Activated CD4-positive, alpha-beta T cell treated with anti-CD3 and anti-CD28 coated beads, Interleukin-2, amount 50 U/mL, for 24 hours (primary cell): ENCODE results near the gene SCYL1.
A peak's percentile ranks its signal among the peaks of the same experiment; 100 is the strongest.

Source experiments
- DNase-seq, 2 donors: peaks; one replicate each; pipeline ENCODE4 v3.0.0-alpha.2; 2020; ENCODE audit warnings: low read depth in 1 of 2, low spot score in 1 of 2

SCYL1 gene

DNA sequence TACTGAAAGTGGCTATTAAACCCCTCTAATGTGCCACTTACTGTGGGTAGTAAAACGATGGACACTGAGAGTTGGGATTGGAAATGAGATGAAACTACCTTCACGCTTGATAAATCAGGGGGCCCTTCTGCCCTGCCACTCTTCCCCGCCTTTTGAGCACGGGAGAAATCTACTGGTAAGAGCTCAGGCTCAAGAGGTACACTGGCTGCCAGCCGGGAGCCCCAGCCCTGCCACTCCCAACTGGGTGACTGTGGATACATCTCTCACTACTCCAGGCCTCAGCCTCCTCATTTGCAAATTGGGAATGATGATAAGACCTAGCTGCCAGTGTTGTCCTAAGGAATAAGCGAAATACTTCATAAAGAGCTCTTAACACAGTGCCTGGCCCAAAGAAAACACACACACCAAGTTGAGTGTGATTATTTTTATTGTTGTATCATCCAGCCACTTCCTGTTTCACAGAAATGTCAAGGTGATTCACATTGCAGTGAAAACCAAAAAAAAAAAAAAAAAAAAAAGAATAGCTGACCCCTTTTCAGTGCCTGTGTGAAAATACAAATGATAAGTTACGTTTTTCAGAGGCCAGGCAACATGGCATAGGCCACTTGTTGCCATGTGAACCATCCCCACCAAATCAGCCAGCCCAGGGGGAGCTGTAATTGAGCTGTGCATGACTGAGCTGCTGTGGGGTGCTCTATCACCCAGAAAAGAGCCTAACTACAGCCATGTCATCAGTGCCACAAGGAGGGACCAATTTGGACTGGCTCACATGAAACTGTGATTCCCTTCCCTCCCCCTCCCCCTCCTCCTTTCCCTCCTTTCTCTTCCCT is 41.0 kb downstream of the SCYL1 start:
- no peak for DNase-seq

DNA sequence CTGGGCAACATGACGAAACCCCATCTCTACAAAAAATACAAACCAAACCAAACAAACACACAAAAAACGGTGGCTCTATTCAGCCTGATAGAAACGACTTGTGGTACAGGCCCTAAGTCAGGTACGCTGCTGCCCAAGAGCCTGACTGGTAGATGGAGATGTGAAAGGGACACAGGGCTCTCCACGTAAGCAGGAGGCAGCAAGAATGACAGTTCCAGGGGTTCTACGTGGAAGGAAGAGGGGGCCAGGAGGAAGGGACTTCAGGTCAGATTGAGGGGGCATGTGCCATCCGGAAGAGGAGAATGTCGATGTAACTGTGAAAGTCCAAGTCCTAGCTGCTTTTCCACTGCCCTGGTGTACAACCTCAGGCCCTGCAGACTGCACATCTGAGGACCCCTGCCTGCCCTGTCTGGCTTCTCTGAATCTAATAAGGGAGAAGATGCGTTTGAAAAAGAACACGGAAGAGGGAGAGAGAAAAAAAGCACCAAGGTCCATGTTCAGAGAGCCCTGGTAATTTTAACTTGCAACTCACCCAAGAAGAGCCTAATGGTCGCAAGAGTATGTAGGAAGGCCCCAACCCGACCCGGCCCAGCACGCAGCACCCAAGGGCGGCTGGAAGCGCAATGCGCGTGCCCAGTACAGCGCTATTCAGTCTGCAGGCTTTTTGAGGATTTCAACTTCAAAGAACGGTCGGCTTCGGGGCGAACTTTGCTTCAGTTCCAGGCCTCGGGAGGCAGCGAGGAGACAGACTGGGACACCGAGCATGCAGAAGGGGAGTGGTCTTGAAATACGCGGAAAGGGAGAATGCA is 44.5 kb downstream of the SCYL1 start:
- peak in 1 of 2 donors; percentile 57 for DNase-seq

DNA sequence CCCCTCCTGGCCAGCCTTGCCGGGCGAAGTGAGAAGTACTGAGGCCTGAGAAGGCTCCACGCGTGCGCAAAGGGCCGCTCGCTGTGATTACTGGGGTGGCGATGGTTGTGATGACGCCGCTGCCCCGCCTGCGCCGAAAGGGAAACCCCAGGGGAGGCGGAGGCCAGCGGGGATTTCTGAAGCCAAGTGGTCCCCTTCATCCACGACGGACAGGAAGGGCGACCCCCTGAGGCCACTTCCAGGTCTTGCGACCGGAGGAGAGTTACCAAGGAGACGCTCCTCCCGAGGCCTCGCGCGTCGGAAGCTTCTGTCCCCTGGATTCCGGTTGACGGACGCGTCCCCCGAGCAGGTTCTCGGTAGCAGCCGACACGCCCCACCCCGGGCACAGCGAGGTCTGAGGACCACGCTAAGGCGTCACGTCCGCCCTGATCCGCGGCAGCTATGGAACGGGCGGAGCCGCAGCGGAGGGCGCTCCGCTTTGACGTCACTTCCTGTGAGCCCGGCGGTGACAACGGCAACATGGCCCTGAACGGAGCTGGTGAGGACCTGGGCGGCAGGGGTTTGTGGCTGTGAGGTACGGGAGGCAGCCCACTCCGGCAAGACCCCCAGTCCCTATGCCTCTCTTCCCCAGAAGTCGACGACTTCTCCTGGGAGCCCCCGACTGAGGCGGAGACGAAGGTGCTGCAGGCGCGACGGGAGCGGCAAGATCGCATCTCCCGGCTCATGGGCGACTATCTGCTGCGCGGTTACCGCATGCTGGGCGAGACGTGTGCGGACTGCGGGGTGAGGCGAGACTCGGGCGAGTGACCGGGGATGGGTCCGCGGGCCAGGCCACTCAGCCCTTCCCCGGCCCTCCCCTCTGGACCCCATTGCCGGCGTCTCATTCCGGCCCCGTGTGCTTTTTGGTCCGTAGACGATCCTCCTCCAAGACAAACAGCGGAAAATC is 45.4 kb downstream of the SCYL1 start, which contains the start of gene ZNRD2:
Gene ZNRD2 (plus strand): TSS at position 505 of the 946 bp plus-strand sequence. CDS start 15 bp downstream, at position 520.
- peak; percentile 95 to 97 for DNase-seq

DNA sequence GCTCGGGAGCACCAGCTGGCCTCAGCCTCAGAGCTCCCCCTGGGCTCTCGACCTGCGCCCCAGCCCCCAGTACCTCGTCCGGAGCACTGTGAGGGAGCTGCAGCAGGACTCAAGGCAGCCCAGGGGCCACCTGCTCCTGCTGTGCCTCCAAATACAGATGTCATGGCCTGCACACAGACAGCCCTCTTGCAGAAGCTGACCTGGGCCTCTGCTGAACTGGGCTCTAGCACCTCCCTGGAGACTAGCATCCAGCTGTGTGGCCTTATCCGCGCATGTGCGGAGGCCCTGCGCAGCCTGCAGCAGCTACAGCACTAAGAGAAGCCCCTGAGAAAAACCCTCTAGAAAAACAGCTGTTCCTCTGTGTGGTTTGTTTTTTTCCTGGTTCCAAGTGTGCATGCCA is 46.5 kb downstream of the SCYL1 start:
- no peak for DNase-seq

DNA sequence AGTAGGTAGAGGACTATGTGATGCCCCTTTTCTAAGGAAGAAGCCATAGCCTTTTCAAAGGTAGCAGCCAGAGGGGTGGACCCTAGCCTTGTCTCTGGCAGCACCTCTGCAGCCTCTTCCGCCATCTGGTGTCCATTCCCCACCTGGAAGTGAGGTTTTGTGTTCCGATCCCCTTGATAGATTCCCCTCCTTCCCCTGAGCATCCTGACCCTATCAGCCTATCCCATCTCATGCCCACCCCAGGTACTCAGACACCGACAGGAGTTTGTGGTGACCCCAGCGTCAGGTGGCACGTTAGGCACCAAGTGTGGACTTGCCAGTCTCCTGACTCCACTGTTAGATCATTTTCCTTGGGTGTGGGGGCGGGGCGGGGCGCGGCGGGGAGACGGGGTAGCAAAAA is 47.1 kb downstream of the SCYL1 start:
- no peak for DNase-seq

DNA sequence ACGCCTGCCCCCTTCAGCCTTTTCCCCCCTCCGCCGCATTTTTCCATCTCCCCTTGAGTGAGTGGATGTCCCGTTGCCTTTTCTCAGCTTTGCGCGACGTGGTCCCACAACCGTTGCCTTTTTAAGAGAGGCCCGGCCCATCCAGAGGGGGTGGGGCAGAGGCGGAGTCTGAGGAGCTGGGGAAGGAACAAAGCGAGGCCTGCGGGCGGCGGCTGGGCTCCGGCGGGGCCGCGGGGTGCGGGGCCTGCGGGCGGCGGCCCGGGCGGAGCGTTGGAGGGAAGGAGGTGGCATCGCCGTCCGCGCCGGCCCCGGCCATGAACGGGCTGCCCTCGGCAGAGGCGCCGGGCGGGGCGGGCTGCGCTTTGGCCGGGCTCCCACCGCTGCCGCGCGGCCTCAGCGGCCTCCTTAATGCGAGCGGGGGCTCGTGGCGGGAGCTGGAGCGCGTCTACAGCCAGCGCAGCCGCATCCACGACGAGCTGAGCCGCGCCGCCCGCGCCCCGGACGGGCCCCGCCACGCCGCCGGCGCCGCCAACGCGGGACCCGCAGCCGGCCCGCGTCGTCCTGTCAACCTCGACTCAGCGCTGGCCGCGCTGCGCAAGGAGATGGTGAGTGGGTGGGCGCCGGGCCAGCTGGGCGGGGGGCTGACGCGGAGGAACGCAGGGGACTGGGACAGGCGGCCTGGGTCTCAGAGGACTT is 47.6 kb downstream of the SCYL1 start, which contains the start of gene FAM89B:
Gene FAM89B (plus strand): TSS at position 183 of the 696 bp plus-strand sequence. CDS start 132 bp downstream, at position 315.
- DNase-seq: peak; percentile 65 to 84

DNA sequence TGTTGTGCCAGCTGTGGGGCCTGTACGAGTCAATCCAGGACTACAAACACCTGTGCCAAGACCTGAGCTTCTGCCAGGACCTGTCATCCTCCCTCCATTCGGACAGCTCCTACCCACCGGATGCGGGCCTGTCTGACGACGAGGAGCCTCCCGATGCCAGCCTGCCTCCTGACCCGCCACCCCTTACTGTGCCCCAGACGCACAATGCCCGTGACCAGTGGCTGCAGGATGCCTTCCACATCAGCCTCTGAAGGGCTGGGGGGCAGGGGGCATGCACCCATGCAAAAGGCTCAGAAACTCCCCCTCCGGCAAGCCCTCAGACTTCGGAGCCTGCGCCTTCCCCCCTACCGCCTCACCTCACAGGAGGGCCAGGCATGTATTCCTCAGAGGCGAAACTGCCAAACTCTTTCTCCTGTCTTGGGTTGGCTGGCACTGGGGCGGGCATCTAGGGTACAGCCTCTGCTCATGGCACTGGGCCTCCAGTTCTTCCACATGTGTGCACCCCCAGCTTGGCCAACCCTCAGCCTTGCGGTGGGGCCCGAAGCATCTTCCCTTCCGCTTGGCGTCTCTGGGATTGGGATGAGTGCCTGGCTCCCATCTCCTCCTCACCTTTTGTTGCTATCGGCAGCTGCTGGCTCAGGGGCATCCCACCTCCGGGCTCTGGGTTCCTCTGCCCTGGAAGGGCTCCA is 48.7 kb downstream of the SCYL1 start:
- no peak for DNase-seq

DNA sequence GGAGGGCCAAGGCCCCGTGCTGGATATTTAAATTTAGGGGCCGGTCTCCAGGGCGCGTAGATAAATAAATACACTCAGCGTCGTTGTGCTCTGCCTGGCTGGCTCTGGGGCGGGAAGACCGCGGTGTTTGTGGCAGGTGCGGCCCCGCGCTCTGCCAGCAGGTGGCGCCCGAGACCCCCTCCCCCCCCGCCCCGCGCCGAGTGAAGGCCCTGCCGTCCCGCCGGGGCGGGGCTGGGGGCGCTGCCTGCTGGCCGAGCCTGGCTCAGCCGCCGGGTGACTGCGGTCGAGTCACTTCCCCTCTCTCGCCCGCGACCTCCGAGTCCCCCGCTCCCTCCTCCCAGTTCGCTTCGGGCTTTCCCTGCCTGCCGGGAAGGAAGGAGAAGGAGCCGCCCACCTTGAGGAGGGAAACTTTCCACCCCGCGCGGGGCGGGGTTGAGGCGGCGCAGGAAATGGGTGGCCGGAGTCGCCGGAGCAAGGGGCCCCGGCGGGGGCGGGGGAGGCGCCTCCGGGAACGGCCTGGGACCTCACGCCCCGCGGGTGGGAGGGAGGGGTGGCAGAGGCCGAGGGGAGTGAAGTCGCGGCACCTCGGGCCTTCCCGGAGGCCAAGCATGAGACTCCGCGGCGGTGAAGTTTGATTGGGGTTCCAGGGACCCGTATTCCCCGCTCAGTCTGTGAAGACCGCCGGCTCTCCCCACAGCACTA is 49.4 kb downstream of the SCYL1 start:
- DNase-seq: peak; percentile 69 to 79

DNA sequence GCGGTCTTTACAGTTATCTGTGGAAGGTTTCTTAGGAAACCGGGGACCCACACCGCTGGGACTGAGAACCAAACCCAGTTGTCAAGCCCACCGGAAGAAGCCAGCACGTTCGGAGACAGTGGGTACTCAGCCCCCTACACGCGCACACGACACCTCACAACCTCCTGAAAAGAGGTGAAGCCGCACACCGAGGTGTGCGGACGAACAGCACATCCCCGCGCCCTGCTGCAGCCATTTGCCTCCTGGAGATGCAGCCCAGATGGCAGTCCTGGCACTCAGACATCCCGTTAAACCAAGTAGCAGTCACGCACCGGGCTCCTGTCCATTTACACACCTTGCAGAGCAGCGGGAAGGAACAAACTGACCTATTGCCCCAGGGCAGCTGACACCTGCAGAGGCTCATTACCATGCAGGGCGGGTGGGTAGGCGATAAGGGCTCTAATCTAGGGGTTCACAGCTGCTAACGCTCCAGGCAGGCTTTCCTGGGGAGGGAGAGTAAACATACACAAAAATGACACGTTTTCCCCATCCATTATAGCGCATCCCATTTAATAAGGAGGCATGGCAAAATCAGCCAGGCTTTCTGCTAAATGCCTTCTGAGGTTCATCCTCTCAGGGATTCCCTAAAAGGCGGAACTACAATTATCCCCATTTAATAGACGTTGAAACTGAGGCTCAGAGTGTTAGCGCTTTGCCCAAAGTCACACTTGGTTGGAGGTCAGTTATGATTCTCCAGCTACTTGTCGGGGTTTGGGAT is 50.1 kb downstream of the SCYL1 start:
- no peak for DNase-seq

DNA sequence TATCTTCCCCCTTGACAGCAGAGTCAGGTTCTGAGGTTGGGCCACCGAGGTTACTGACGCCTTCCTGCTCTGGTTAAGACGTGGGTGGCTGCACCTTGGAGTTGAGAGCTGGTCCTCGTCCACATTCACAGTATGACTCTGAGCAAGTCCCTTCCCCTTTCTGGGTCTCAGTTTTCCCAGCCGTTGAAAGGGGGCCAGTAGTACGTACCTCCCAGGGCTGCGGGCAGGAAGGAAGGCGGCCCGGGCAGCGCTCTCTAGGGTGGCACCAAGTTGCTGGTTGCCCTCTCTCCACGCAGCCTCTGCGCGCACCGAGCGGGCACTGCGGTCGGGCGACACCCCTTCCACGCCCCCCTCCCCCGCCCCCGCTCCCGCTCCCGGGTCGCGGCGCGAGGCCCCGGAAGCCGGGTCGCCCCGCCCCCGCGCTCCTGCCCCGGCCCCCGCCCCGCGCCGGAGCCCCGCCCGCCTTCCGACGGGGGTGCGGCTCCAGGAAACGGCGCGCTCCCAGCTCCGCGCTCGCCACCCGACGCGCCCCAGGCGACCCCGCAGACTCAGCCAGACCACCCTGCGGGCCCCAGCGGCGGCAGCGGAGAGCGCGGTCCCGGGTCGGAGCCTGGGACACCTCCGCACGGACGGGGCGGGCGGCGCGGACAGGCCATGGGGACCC is 50.8 kb downstream of the SCYL1 start, which contains the start of gene EHBP1L1:
Gene EHBP1L1 (plus strand): TSS at position 486 of the 664 bp plus-strand sequence. CDS start 250 bp downstream, outside the sequence.
- no peak for DNase-seq

DNA sequence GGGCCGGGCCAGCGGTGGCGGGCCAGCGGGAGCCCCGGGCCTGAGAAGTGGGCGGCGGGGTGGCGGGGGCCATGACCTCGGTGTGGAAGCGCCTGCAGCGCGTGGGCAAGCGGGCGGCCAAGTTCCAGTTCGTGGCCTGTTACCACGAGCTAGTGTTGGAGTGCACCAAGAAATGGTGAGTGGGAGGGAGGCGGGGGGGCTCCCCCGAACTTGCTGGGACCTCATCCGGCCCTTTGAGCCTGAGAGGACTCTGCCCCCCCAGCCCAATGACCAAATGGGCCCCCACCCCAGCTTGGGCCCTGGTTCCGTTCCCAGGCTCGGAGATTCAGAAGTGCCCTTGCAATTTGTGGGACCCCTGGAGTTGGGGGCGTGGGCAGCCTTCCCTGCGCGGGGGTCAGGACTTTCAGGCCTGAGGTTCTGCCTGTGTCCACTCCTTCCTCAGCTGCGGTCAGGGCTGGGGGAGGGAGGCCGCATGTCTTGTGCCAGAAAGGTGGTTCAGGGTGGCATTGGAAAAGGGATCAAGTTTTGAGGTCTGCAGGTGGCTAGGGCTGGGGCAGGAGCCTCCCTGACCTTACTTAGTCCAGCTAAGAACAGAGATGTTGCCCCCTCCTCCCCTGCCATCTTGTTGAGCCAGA is 51.5 kb downstream of the SCYL1 start:
- DNase-seq: no peak

DNA sequence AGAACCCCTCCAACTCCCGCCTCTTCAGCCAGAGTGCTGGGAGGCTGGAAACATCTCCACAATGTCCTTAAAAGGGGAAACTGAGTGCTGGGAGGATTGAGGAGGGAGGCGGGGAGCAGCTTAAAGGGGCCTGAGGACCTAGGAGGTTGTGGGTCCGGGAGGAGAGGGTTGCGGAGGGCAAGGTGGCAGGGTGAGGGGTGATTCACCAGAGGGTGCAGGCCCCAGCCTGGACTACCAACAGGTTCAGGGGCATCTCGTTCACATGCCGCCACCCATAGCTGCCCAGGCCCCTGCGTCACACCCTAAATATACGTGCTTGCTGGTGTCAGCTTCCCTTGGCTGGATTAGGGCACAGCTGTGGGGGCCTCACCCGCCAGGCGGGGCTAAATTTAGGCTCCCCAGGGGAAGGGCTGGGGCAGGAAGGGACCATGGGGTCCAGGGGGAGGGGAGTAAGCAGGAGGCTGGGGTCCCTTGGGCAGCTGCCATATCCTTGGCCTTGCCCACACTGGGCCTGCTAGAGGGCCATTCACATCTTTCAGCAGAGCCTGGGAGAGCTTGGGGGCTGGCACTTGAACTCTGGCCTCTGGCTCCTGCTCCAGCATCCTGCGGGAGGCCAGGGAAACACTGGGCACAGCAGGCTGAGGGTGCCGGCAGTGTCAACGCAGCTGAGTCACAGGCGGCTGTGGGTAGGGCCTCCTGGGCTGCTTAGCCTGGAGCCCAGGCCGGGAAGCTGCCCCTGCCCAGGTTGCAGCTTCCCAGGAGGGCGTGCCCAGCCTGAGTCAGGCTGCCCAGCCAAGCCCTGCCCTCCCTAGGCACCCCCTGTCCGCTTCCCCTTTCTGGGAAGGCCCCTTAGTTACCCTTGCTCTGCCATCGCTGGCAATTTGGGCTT is 52.2 kb downstream of the SCYL1 start:
- DNase-seq: no peak

DNA sequence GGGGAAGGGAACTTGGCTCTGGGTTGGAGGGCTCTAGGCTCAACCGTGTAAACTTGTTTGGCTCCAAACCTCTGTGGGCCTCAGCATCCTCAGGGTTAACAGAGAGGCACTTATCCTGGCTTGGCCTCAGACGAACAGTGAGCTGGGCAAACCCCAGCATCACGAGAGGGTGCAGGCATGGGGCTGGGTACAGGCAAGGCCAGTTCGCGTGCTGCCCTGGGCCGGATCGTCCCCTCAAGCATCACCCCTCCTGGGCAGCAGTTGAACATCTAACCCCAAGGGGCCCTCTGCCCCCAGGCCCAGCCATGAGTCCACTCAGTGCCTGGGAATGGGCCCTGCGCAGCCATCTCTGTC is 52.9 kb downstream of the SCYL1 start:
- no peak for DNase-seq

DNA sequence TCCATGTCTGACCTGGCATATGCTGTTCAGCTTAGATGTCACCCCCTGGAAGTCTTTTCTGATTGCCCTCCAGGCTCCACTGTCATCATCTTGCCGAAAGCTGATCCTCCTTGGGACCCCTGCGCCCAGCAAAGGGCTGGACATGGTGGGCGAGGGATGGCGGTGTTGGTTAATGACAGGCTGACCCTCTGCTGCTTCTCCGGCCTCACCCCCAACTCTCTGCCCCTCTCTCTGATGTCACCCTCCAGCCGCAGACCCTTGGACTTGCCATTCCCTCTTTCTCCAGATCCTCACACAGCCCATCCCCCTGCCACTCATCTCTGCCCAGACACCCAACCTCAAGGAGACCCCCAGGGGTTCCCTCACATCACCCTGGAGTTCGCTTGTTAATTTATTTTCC is 53.3 kb downstream of the SCYL1 start:
- no peak for DNase-seq

DNA sequence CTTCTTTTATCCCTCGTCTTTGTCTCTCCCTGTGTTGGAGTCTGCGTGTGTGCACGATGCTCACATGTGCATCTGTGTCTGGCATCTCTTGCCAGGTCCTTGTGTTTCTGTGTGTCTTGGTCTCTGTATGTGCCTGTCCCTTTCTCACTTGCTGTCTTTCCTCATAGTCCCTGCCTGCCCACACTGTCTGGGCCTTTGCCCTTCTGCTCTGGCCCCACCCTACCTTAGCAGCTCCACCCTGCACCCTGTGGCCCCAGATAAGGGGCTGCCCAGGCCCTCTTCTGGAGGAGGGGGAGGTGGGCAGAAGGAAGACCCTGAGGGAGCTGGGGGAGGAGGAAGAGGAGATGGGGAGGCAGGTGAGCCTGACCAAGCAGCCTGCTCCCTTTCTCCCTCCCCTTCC is 53.8 kb downstream of the SCYL1 start:
- no peak for DNase-seq

DNA sequence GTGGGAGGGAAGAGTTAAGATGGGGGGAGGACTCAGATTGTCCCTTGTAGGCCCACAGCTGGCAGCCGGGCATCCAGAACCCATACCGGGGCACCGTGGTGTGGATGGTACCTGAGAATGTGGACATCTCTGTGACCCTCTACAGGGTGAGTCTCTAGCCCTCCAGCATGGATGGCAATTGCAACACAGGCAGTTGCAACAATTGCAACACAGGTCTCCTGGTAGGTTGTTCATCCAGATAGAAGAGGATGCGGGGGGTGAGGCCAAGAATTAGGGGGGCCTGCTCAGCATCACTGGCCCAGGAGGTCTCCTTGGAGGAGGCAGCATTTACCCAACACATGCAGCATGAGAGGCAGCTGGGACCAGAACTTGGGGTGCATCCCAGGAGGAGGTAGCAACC is 54.4 kb downstream of the SCYL1 start:
- no peak for DNase-seq
